K562 (cell line): ENCODE results near the gene GTF3C1. TPM values are rescaled to one million over a fixed set of nuclear protein-coding genes. Genes with fewer than 3 reads are reported as not detected.

ENCODE experiments used
- ATF1 ChIP-seq, 2 experiments: fragments of 450-650 bp in 1 of 2; IDR thresholded peaks; 2 replicates each; pipeline ENCODE4 v1.6.1; 2016; ENCODE audit warnings: missing compliant biosample characterization in 1 of 2, missing genetic modification characterization in 1 of 2
- FOSL1 ChIP-seq: fragments of 200-800 bp; sonication (Bioruptor generic); conservative IDR thresholded peaks from 2 replicates; pipeline ENCODE4 v1.6.1; 2016; ENCODE audit warnings: missing genetic modification characterization, missing compliant biosample characterization
- MYC ChIP-seq, 2 experiments: fragments of 250-450 bp in 1 of 2; sonication (Bioruptor Pico) in 1 of 2; IDR thresholded peaks; 2 replicates each; pipeline versions ENCODE4 v1.5.1 to v1.6.1; 2012 to 2021; ENCODE audit warnings: low read depth in 2 of 2, borderline replicate concordance in 1 of 2, improper control_type of control experiment in 1 of 2, low read length in 1 of 2, mild to moderate bottlenecking in 1 of 2, moderate library complexity in 1 of 2
- NR2C2 ChIP-seq, 2 experiments: fragments of 200-800 bp in 1 of 2; sonication (Bioruptor generic) in 1 of 2; sonication (generic) in 1 of 2; formaldehyde crosslinking in 1 of 2; IDR thresholded peaks; 2 replicates each; pipeline versions ENCODE4 v1.6.1 to v1.8.0; 2016 to 2022; ENCODE audit warnings: mild to moderate bottlenecking in 1 of 2, missing compliant biosample characterization in 1 of 2, missing genetic modification characterization in 1 of 2, missing genetic modification reagents in 1 of 2
- SMARCA4 ChIP-seq: fragments of 450-650 bp; IDR thresholded peaks from 2 replicates; pipeline ENCODE4 v1.6.1; 2016
- SOX6 ChIP-seq: fragments of 450-650 bp; IDR thresholded peaks from 2 replicates; pipeline ENCODE4 v1.6.1; 2014; ENCODE audit warnings: mild to moderate bottlenecking
- TCF7 ChIP-seq: sonication (generic); IDR thresholded peaks from 2 replicates; pipeline ENCODE4 v1.6.1; 2016; ENCODE audit warnings: antibody characterized with exemption, borderline replicate concordance
- TEAD1 ChIP-seq, 2 experiments: fragments of 450-650 bp in 1 of 2; sonication (generic) in 1 of 2; formaldehyde crosslinking; IDR thresholded peaks; 2 replicates each; pipeline versions ENCODE4 v1.4.0 to v1.8.0; 2020 to 2022; ENCODE audit warnings: mild to moderate bottlenecking in 2 of 2, missing genetic modification reagents in 1 of 2
- YBX1 ChIP-seq: fragments of 450-650 bp; IDR thresholded peaks from 2 replicates; pipeline ENCODE4 v1.7.1; 2016; ENCODE audit warnings: mild to moderate bottlenecking
- polyA plus RNA-seq, 8 experiments: library from polyadenylated mRNA; depleted of rRNA in 4 of 8; stranded (reverse) in 5 of 8; unstranded in 3 of 8; fragments of >200 nt; fragmentation: Nextera tagmentation in 2 of 8; fragmentation: Illumina TruSeq in 1 of 8; extraction: Ambion mirVana in 2 of 8; extraction: Trizol in 1 of 8; gene quantifications; 2 replicates each; pipeline versions ENCODE4 v1.2.1 to v1.2.3, GENCODE V29; 2011 to 2014; ENCODE audit warnings: inconsistent platforms in 1 of 8, missing spikeins in 1 of 8
- total RNA-seq, 7 experiments: library from RNA; depleted of rRNA in 6 of 7; stranded (reverse); fragments of >200 nt in 6 of 7; fragmentation: Illumina TruSeq in 2 of 7; extraction: Trizol in 2 of 7; gene quantifications; 2 replicates each; pipeline versions ENCODE4 v1.2.1 to v1.2.3, GENCODE V29; 2011 to 2021; ENCODE audit warnings: low replicate concordance in 1 of 7
- TF ChIP-seq, protein P1 (sequence below): fragments of 250-450 bp; sonication (Bioruptor Pico); IDR thresholded peaks from 2 replicates; pipeline ENCODE4 v1.4.0; 2020
- TF ChIP-seq, protein P2 (sequence below), 2 experiments: fragments of 450-650 bp; IDR thresholded peaks; 2 replicates each; pipeline ENCODE4 v1.6.1; 2016; ENCODE audit warnings: mild to moderate bottlenecking in 2 of 2, borderline replicate concordance in 1 of 2, low read depth in 1 of 2, moderate library complexity in 1 of 2

GTF3C1 gene
- total and polyA plus RNA-seq, 9 of the 15 experiments (the other 6 are each of a cell fraction or from before 2014, with no cell fraction given): 0.72 to 63.6 (median 30.9) TPM

DNA sequence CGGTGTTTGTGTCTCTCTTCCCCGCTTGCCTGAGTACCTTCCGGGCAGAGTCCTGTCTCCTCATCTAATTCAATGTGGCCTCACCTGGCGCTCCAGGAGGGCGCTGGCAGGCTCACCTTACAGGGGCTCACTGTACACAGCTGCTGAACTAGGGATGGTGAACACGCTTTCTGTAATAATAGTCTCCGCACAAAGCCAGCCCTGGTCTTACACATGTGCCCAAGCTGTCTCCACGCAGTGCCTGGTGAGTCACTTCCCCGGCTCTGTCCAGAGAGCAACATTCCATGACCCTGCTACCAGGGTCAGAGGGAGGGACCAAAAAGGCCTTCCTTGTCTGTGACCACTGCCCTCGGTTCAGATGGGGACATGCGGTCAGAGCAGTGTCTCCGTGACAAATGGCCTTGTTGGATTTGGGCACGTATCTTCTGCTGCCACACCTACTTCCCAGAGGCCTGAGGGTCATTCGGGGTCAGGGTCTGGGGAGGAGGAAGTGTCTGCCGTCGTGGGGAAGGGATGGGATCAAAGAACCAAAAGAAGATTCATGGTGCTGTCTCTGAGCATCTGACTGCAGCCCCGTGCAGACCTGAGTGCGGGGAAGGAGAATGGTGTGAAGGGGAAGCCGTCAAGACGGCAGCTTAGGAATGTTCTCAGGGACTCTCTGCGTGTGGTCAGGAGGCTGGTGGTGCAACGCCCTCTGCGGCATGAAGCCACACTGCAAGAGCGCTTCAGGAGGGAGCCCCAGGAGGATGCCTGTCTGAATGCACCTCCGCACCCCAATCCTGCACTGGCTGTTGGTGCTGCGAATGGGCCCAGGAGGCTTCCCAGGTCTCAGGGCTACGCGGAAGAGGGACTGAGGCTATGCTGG is 78.9 kb downstream of the GTF3C1 start (continued):
- TF ChIP-seq, protein P1, sequence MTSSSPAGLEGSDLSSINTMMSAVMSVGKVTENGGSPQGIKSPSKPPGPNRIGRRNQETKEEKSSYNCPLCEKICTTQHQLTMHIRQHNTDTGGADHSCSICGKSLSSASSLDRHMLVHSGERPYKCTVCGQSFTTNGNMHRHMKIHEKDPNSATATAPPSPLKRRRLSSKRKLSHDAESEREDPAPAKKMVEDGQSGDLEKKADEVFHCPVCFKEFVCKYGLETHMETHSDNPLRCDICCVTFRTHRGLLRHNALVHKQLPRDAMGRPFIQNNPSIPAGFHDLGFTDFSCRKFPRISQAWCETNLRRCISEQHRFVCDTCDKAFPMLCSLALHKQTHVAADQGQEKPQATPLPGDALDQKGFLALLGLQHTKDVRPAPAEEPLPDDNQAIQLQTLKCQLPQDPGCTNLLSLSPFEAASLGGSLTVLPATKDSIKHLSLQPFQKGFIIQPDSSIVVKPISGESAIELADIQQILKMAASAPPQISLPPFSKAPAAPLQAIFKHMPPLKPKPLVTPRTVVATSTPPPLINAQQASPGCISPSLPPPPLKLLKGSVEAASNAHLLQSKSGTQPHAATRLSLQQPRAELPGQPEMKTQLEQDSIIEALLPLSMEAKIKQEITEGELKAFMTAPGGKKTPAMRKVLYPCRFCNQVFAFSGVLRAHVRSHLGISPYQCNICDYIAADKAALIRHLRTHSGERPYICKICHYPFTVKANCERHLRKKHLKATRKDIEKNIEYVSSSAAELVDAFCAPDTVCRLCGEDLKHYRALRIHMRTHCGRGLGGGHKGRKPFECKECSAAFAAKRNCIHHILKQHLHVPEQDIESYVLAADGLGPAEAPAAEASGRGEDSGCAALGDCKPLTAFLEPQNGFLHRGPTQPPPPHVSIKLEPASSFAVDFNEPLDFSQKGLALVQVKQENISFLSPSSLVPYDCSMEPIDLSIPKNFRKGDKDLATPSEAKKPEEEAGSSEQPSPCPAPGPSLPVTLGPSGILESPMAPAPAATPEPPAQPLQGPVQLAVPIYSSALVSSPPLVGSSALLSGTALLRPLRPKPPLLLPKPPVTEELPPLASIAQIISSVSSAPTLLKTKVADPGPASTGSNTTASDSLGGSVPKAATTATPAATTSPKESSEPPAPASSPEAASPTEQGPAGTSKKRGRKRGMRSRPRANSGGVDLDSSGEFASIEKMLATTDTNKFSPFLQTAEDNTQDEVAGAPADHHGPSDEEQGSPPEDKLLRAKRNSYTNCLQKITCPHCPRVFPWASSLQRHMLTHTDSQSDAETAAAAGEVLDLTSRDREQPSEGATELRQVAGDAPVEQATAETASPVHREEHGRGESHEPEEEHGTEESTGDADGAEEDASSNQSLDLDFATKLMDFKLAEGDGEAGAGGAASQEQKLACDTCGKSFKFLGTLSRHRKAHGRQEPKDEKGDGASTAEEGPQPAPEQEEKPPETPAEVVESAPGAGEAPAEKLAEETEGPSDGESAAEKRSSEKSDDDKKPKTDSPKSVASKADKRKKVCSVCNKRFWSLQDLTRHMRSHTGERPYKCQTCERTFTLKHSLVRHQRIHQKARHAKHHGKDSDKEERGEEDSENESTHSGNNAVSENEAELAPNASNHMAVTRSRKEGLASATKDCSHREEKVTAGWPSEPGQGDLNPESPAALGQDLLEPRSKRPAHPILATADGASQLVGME (CRISPR knock-in tag): no peak
- TF ChIP-seq TEAD1 (CRISPR knock-in tag; IDR thresholded peaks at IDR 0.05): peak in 1 of 2 experiments; percentile 62; a peak in 2 of 4 replicates
- TF ChIP-seq YBX1: no peak
- TF ChIP-seq MYC (IDR thresholded peaks at IDR 0.05; ENCODE audit: low read depth, low read length): peak; percentile 48; the same call in 1 of the 2 replicates
- TF ChIP-seq MYC (CRISPR knock-in tag; IDR thresholded peaks at IDR 0.05; ENCODE audit: borderline replicate concordance, low read depth): no peak
- TF ChIP-seq TCF7: no peak
- peak; percentile 91 for TF ChIP-seq NR2C2 (CRISPR knock-in tag; IDR thresholded peaks at IDR 0.05)
- peak; percentile 94 for TF ChIP-seq NR2C2 (tag; IDR thresholded peaks at IDR 0.05)
- peak; percentile 53; the same call in 1 of the 2 replicates for TF ChIP-seq SMARCA4
- no peak for TF ChIP-seq ATF1 (CRISPR knock-in tag; IDR thresholded peaks at IDR 0.05)
- TF ChIP-seq ATF1 (tag; IDR thresholded peaks at IDR 0.05): peak; percentile 56
- peak; percentile 92 for TF ChIP-seq FOSL1
- TF ChIP-seq, protein P2, sequence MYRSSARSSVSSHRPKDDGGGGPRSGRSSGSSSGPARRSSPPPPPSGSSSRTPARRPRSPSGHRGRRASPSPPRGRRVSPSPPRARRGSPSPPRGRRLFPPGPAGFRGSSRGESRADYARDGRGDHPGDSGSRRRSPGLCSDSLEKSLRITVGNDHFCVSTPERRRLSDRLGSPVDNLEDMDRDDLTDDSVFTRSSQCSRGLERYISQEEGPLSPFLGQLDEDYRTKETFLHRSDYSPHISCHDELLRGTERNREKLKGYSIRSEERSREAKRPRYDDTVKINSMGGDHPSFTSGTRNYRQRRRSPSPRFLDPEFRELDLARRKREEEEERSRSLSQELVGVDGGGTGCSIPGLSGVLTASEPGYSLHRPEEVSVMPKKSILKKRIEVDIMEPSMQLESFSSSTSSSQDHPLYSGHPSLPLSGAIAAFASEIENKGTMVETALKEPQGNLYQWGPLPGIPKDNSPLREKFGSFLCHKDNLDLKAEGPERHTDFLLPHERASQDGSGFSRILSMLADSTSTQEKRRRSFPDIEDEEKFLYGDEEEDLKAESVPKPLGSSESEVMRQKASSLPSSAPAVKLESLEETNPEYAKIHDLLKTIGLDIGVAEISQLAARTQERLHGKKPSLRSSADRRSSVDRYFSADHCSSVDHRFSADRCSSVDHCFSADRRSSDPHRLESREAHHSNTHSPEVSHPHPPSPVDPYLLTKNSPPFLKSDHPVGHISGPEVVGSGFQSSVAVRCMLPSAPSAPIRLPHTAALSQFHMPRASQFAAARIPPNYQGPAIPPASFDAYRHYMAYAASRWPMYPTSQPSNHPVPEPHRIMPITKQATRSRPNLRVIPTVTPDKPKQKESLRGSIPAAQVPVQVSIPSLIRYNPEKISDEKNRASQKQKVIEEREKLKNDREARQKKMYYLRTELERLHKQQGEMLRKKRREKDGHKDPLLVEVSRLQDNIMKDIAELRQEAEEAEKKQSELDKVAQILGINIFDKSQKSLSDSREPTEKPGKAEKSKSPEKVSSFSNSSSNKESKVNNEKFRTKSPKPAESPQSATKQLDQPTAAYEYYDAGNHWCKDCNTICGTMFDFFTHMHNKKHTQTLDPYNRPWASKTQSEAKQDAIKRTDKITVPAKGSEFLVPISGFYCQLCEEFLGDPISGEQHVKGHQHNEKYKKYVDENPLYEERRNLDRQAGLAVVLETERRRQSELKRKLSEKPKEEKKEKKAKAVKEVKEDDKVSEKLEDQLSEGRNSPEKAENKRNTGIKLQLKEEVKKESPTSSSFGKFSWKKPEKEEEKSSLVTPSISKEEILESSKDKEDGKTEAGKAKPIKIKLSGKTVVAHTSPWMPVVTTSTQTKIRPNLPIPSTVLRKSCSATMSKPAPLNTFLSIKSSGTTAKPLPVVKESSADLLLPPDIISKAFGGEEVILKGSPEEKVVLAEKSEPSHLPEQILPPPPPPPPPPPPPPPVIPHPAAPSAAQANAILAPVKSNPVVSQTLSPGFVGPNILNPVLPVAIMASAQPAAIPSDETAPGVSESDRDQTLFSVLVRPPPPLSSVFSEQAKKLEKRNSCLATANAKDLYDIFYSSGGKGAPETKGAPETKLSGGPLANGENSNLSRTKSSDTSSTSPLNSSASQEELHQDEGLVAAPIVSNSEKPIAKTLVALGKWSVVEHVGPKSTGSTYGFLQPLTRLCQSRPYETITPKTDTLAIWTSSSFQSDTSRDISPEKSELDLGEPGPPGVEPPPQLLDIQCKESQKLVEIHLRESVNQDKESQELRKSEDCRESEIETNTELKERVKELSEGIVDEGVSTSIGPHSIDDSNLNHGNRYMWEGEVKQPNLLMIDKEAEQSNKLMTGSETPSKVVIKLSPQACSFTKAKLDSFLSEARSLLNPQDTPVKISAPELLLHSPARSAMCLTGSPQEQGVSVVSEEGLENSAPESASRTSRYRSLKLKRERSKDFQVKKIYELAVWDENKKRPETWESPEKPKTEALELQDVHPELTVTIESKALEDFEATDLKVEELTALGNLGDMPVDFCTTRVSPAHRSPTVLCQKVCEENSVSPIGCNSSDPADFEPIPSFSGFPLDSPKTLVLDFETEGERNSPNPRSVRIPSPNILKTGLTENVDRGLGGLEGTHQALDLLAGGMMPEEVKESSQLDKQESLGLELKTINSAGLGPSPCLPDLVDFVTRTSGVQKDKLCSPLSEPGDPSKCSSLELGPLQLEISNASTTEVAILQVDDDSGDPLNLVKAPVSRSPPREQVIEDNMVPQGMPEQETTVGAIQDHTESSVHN (IDR thresholded peaks at IDR 0.05; ENCODE audit: borderline replicate concordance in 1 of 2, low read depth in 1 of 2): no peak
- peak; percentile 36; the same call in 1 of the 2 replicates for TF ChIP-seq SOX6
